Stimulated activated CD8-positive, alpha-beta memory T cell treated with anti-CD3 and anti-CD28 coated beads, Interleukin-15, amount 100 ng/mL, for 48 hours (primary cell): ENCODE data around the gene IL20RA.

Experiments used
- DNase-seq, 2 donors: peaks; one replicate each; pipeline ENCODE4 v3.0.0-alpha.2; 2020; ENCODE audit warnings: low read depth in 2 of 2

Gene IL20RA

GRCh38 chr6:137008204-137008603 is 36.6 kb downstream of the IL20RA start:
- DNase-seq, result no peak

GRCh38 chr6:137006056-137006455 is 38.7 kb downstream of the IL20RA start:
- DNase-seq, result no peak

GRCh38 chr6:137005073-137005472 is 39.7 kb downstream of the IL20RA start:
- no peak for DNase-seq

GRCh38 chr6:137002505-137002904 is 42.3 kb downstream of the IL20RA start:
- no peak for DNase-seq

- DNase-seq, result no peak
Observed at GRCh38 chr6:137001977-137002302, 42.8 kb downstream of the IL20RA start.

- no peak for DNase-seq
Observed at GRCh38 chr6:137001299-137001976, 43.3 kb downstream of the IL20RA start.

- DNase-seq, result no peak
Observed at GRCh38 chr6:137000825-137001224, 43.9 kb downstream of the IL20RA start.

- DNase-seq, result no peak
Observed at GRCh38 chr6:136995521-136995920, 49.2 kb downstream of the IL20RA start.

- no peak for DNase-seq
Observed at GRCh38 chr6:136994782-136995181, 50.0 kb downstream of the IL20RA start.

- DNase-seq, result no peak
Observed at GRCh38 chr6:136992113-136992512, 52.7 kb downstream of the IL20RA start.

GRCh38 chr6:136991646-136992045 is 53.1 kb downstream of the IL20RA start:
- DNase-seq, result no peak

GRCh38 chr6:136990754-136991153 is 54.0 kb downstream of the IL20RA start:
- DNase-seq, result no peak

GRCh38 chr6:136990242-136990578 is 54.6 kb downstream of the IL20RA start:
- DNase-seq, result no peak

- no peak for DNase-seq
Observed at GRCh38 chr6:136989571-136990241, 55.1 kb downstream of the IL20RA start.

GRCh38 chr6:136987526-136987925 is 57.2 kb downstream of the IL20RA start:
- DNase-seq, result no peak

GRCh38 chr6:136985502-136985901 is 59.3 kb downstream of the IL20RA start:
- no peak for DNase-seq

- DNase-seq, result no peak
Observed at GRCh38 chr6:136984578-136984977, 60.2 kb downstream of the IL20RA start.

- DNase-seq, result no peak
Observed at GRCh38 chr6:136983687-136984086, 61.1 kb downstream of the IL20RA start.

GRCh38 chr6:136982928-136983327 is 61.8 kb downstream of the IL20RA start:
- no peak for DNase-seq

- DNase-seq, result no peak
Observed at GRCh38 chr6:136980070-136980469, 64.7 kb downstream of the IL20RA start.

- DNase-seq, result no peak
Observed at GRCh38 chr6:136979206-136979605, 65.6 kb downstream of the IL20RA start.

GRCh38 chr6:136977075-136977474 is 67.7 kb downstream of the IL20RA start:
- no peak for DNase-seq

- DNase-seq, result no peak
Observed at GRCh38 chr6:136975089-136975715, 69.6 kb downstream of the IL20RA start.
